ENCODE data around the gene IGFLR1.
A peak's percentile ranks its signal among the peaks of the same experiment; 100 is the strongest.
"Not testable (repeated sequence)": the region's sequence is repeated elsewhere in the genome, so short reads cannot be mapped to it uniquely, and the experiment has no call there.

The IGFLR1 gene

DNA sequence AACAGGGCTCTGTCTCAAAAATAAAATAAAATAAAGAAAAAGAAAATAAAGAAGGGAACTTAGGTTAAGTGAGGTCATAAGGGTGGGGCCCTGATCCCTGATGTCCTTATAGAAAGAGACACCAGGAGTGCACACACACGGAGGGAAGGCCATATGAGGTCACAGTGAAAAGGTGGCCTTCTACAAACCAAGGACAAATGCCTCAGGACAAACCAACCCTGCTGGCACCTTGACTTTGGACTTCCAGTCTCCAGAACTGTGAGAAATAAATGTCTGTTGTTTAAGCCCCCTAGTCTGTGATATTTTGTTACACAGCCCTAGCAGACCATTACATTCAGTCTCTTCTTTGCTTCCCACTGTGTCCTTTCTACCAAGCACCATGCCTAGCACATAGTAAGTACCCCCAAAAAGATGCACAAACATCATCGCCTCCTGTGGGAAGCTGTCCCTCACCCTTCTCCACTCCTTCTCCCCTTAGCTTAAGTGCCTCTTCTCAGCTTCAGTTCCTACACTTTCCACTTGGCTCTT, 46.3 kb downstream of the IGFLR1 start:
- no peaks in the 10 kb centered on the region for H3K4me1 Mint-ChIP-seq
- no peaks in the 10 kb centered on the region for H3K9me3 Mint-ChIP-seq
- H3K4me3 Mint-ChIP-seq: no peak overlapping the region
- no peaks in the 10 kb centered on the region for H3K27me3 Mint-ChIP-seq (ENCODE audit: low read depth)
- H3K36me3 Mint-ChIP-seq (ENCODE audit: low read depth): no peaks in the 10 kb centered on the region
- TF ChIP-seq, protein P1, sequence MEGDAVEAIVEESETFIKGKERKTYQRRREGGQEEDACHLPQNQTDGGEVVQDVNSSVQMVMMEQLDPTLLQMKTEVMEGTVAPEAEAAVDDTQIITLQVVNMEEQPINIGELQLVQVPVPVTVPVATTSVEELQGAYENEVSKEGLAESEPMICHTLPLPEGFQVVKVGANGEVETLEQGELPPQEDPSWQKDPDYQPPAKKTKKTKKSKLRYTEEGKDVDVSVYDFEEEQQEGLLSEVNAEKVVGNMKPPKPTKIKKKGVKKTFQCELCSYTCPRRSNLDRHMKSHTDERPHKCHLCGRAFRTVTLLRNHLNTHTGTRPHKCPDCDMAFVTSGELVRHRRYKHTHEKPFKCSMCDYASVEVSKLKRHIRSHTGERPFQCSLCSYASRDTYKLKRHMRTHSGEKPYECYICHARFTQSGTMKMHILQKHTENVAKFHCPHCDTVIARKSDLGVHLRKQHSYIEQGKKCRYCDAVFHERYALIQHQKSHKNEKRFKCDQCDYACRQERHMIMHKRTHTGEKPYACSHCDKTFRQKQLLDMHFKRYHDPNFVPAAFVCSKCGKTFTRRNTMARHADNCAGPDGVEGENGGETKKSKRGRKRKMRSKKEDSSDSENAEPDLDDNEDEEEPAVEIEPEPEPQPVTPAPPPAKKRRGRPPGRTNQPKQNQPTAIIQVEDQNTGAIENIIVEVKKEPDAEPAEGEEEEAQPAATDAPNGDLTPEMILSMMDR (IDR thresholded peaks at IDR 0.05; ENCODE audit: unreplicated experiment in 3 of 3): no peak
- no peak overlapping the region for H3K27ac Mint-ChIP-seq

DNA sequence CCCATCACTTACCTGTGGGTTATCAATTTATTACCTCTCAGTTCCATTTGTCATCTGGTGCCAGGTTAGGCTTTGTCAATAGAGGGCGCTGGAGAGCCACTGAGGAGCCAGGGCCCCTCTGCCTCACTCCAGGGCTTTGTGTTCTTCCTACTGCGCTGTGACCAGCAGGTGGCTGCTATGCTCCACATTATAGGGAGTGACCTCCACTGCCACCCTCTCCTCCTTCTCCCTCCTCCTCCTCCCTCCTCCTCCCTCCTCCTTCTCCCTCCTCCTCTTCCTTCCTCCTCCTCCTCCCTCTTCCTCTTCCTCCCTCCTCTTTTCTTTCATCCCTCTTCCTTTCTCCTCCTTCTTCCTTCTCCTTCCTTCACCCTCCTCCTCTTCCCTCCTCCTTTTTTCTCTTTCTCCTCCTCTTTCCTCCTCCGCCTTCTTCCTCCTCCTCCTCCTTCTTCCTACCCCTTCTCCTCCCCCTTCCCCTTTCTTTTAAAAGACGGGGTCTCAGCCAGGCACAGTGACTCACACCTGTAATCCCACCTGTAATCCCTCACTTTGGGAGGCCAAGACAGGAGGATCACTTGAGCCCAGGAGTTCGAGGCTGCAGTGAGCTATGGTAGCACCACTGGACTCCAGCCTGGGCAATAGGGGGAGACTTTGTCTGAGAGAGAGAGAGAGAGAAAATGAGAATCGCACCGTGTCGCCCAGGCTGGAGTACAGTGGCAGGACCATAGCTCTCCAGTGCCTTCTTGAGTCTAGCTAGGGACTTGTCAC, 48.2 kb downstream of the IGFLR1 start:
- Mint-ChIP-seq H3K36me3 (ENCODE audit: low read depth) (no peaks in the 10 kb centered on the region), H3K27ac (no peak overlapping the region), H3K27me3 (ENCODE audit: low read depth) (no peaks in the 10 kb centered on the region), H3K4me1 (no peaks in the 10 kb centered on the region), H3K9me3 (no peaks in the 10 kb centered on the region), H3K4me3 (no peak overlapping the region)
- TF ChIP-seq, protein P1 (IDR thresholded peaks at IDR 0.05; ENCODE audit: unreplicated experiment in 3 of 3): peak; percentile 96 to 97 (median 96)

DNA sequence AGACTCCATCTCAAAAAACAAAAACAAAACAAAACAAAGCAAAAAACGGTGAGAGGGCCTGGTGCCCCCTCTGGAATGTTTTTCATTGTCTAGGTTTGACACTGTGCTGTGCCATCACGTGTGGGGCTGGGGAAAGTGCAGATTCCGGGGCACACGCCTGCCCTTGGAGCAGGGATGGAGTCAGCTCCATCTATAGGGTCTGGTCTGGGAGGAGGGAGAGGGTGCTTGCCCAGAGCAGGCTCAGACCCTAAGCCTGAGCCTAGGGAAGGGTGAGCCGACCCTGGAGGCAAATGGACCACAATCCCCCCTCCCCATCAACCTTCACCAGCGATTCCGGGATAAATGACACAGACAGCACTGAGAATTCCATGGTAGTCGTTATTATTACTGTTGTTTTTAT, 48.8 kb downstream of the IGFLR1 start:
- TF ChIP-seq, protein P1 (IDR thresholded peaks at IDR 0.05; ENCODE audit: unreplicated experiment in 3 of 3): no peak
- no peaks in the 10 kb centered on the region for H3K27me3 Mint-ChIP-seq (ENCODE audit: low read depth)
- no peaks in the 10 kb centered on the region for H3K4me1 Mint-ChIP-seq
- H3K9me3 Mint-ChIP-seq: no peaks in the 10 kb centered on the region
- no peak overlapping the region for H3K4me3 Mint-ChIP-seq
- no peak overlapping the region for H3K27ac Mint-ChIP-seq
- no peaks in the 10 kb centered on the region for H3K36me3 Mint-ChIP-seq (ENCODE audit: low read depth)

DNA sequence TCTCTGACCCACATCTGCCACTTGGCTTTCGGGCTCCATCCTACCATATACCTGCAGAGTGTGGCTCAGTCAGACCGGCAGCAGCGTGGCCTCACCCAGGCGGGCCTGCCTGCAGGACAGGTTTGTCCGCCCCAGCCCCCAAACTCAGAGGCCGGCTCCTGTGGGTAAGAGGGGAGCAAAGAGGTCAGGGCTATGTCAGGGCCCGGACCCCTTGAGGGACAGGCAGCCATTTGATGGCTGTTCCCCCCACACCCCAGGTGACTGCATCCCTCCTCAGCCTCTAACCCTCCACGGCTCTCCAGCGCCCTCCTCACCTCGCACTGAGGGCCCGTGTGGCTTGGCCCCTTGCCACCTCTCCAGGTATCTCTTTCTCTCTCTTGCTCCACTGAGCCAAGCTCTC, 50.2 kb downstream of the IGFLR1 start:
- no peaks in the 10 kb centered on the region for H3K27me3 Mint-ChIP-seq (ENCODE audit: low read depth)
- no peaks in the 10 kb centered on the region for H3K4me1 Mint-ChIP-seq
- no peaks in the 10 kb centered on the region for H3K9me3 Mint-ChIP-seq
- TF ChIP-seq, protein P1 (IDR thresholded peaks at IDR 0.05; ENCODE audit: unreplicated experiment in 3 of 3): no peak
- H3K36me3 Mint-ChIP-seq (ENCODE audit: low read depth): no peaks in the 10 kb centered on the region
- no peak overlapping the region for H3K27ac Mint-ChIP-seq
- no peak overlapping the region for H3K4me3 Mint-ChIP-seq

DNA sequence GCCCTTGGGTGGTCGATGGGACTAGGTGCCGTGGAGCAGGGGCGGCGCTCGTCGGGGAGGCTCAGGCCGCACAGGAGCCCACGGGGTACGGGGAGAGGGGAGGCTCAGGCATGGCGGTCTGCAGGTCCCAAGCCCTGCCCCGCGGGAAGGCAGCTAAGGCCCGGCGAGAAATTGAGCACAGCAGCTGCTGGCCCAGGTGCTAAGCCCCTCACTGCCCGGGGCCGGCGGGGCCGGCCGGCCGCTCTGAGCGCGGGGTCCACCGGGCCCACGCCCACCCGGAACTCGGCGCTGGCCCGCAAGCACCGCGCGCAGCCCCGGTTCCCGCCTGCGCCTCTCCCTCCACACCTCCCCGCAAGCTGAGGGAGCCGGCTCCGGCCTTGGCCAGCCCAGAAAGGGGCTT, 51.1 kb downstream of the IGFLR1 start:
- H3K4me1 Mint-ChIP-seq, H3K27ac Mint-ChIP-seq: not testable (repeated sequence)

DNA sequence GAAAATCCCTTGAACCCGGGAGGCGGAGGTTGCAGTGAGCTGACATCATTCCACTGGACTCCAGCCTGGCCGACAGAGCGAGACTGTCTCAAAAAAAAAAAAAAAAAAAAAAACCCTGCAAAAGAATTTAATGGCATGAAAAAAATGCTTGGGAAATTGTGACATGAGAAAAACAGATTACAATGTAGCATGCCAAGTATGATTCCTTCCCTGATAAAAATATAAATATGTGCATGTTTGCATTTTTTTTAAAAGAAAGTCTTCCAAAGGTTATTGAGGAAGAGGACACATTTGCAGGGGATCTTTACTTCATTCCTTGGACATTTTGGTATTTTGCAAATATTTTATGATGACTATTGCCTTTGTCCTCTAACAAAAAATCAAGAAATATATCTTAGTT, 52.4 kb downstream of the IGFLR1 start:
- H3K36me3 Mint-ChIP-seq (ENCODE audit: low read depth): no peaks in the 10 kb centered on the region
- no peaks in the 10 kb centered on the region for H3K27me3 Mint-ChIP-seq (ENCODE audit: low read depth)

More for the DNA sequence above, 51.1 kb downstream of the IGFLR1 start:
- H3K36me3 Mint-ChIP-seq (ENCODE audit: low read depth); H3K9me3 Mint-ChIP-seq; H3K4me3 Mint-ChIP-seq; H3K27me3 Mint-ChIP-seq (ENCODE audit: low read depth): not testable (repeated sequence)

More for the DNA sequence above, 52.4 kb downstream of the IGFLR1 start:
- H3K4me1 Mint-ChIP-seq: no peaks in the 10 kb centered on the region
- no peak overlapping the region for H3K4me3 Mint-ChIP-seq
- H3K27ac Mint-ChIP-seq: no peak overlapping the region
- TF ChIP-seq, protein P1 (IDR thresholded peaks at IDR 0.05; ENCODE audit: unreplicated experiment in 3 of 3): no peak
- H3K9me3 Mint-ChIP-seq: no peaks in the 10 kb centered on the region

All from nephron (organoid).